ENCODE measurements around the gene LBR.
A peak's percentile ranks its signal among the peaks of the same experiment; 100 is the strongest.

LBR gene

GRCh38 chr1:225425201-225425786 is 2.5 kb downstream of the LBR start (continued):
- TF ChIP-seq ZFHX2 (tag by site-specific recombination; conservative IDR thresholded peaks at IDR 0.05) (peak; percentile 79), ZNF776 (tag by site-specific recombination; IDR thresholded peaks at IDR 0.05; ENCODE audit: borderline replicate concordance) (no peak), GFI1B (tag by site-specific recombination; IDR thresholded peaks at IDR 0.05) (peak; percentile 85; the same call in 1 of the 2 replicates), ZEB2 (tag by site-specific recombination; IDR thresholded peaks at IDR 0.05) (peak; percentile 96), GLI4 (tag by site-specific recombination; IDR thresholded peaks at IDR 0.05) (no peak), KLF8 (tag by site-specific recombination; IDR thresholded peaks at IDR 0.05) (peak; percentile 95), ZNF571 (tag by site-specific recombination; IDR thresholded peaks at IDR 0.05) (no peak), ZNF76 (tag by site-specific recombination; IDR thresholded peaks at IDR 0.05; ENCODE audit: borderline replicate concordance, low read depth) (peak; percentile 57; the same call in 1 of the 2 replicates), ZNF394 (tag by site-specific recombination; IDR thresholded peaks at IDR 0.05; ENCODE audit: borderline replicate concordance) (peak; percentile 86), ZBTB7A (tag by site-specific recombination; IDR thresholded peaks at IDR 0.05; ENCODE audit: low read depth) (peak; percentile 48; the same call in 1 of the 2 replicates), ZNF639 (tag by site-specific recombination; IDR thresholded peaks at IDR 0.05) (peak; percentile 68; the same call in 1 of the 2 replicates), ZNF280C (tag by site-specific recombination; IDR thresholded peaks at IDR 0.05) (no peak), ZNF26 (tag by site-specific recombination; IDR thresholded peaks at IDR 0.05) (no peak), ZNF223 (tag by site-specific recombination; IDR thresholded peaks at IDR 0.05) (no peak), MEIS1 (CRISPR knock-in tag; IDR thresholded peaks at IDR 0.05; ENCODE audit: borderline replicate concordance) (peak; percentile 62; the same call in 1 of the 2 replicates), ZNF16 (tag by site-specific recombination; IDR thresholded peaks at IDR 0.05; ENCODE audit: low read depth) (no peak), ZNF580 (tag by site-specific recombination; IDR thresholded peaks at IDR 0.05) (peak; percentile 66; the same call in 1 of the 2 replicates), ZNF626 (tag by site-specific recombination; IDR thresholded peaks at IDR 0.05) (no peak), ZNF555 (tag by site-specific recombination; conservative IDR thresholded peaks at IDR 0.05) (no peak), ZNF202 (tag by site-specific recombination; IDR thresholded peaks at IDR 0.05; ENCODE audit: borderline replicate concordance) (no peak), BCL11A (tag by site-specific recombination; IDR thresholded peaks at IDR 0.05; ENCODE audit: low read depth) (0 out of 2 replicates have a peak, but pooled peaks have one; percentile 46), ZNF510 (tag by site-specific recombination; IDR thresholded peaks at IDR 0.05; ENCODE audit: insufficient replicate concordance) (no peak), OVOL3 (tag by site-specific recombination; IDR thresholded peaks at IDR 0.05) (no peak; the same call in 1 of the 2 replicates), ZNF2 (tag by site-specific recombination; IDR thresholded peaks at IDR 0.05) (peak; percentile 9; the same call in 1 of the 2 replicates), KLF7 (tag by site-specific recombination; IDR thresholded peaks at IDR 0.05; ENCODE audit: borderline replicate concordance) (no peak), YY2 (tag by site-specific recombination; IDR thresholded peaks at IDR 0.05) (peak; percentile 43; the same call in 1 of the 2 replicates), ZNF518A (tag by site-specific recombination; conservative IDR thresholded peaks at IDR 0.05; ENCODE audit: low read depth) (peak; percentile 25), ZFP69B (tag by site-specific recombination; IDR thresholded peaks at IDR 0.05) (peak; percentile 57; the same call in 1 of the 2 replicates), RBAK (tag by site-specific recombination; IDR thresholded peaks at IDR 0.05) (0 out of 2 replicates have a peak, but pooled peaks have one; percentile 9)

All from HEK293 (cell line).